22Rv1 (cell line): ENCODE results near the gene FGFBP1.

Experiments used
- H3K27ac ChIP-seq: fragments of 450-650 bp; 2 replicates; pipeline ENCODE4 v1.5.1; 2017
- ZFX ChIP-seq: fragments of 450-650 bp; IDR thresholded peaks from 2 replicates; pipeline ENCODE4 v1.6.1; 2017; ENCODE audit warnings: antibody characterized with exemption, borderline replicate concordance
- TF ChIP-seq, protein P1 (sequence below): fragments of 450-650 bp; IDR thresholded peaks from 2 replicates; pipeline ENCODE4 v1.5.1; 2017; ENCODE audit warnings: mild to moderate bottlenecking

Gene FGFBP1

DNA sequence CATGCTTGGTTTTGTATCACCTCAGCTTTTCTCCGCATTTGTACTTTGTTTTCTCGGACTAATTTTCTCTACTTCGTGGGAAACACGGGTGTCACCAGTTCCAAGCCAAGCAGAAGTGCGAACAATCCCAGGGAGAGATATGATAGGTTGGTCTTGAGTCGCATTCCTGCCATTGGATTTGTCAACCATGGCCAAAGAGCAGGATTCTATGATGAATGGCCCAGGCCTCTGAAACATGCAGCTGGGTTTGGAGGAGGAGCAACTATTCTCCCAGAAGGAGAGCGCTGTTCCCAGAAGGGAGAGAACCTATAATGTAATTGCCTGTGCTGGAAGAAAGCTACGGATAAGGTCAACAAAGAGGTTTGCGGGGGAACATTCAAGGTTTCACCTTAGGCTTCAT lies 10.3 kb upstream of the FGFBP1 start:
- TF ChIP-seq, protein P1, sequence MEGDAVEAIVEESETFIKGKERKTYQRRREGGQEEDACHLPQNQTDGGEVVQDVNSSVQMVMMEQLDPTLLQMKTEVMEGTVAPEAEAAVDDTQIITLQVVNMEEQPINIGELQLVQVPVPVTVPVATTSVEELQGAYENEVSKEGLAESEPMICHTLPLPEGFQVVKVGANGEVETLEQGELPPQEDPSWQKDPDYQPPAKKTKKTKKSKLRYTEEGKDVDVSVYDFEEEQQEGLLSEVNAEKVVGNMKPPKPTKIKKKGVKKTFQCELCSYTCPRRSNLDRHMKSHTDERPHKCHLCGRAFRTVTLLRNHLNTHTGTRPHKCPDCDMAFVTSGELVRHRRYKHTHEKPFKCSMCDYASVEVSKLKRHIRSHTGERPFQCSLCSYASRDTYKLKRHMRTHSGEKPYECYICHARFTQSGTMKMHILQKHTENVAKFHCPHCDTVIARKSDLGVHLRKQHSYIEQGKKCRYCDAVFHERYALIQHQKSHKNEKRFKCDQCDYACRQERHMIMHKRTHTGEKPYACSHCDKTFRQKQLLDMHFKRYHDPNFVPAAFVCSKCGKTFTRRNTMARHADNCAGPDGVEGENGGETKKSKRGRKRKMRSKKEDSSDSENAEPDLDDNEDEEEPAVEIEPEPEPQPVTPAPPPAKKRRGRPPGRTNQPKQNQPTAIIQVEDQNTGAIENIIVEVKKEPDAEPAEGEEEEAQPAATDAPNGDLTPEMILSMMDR: no peak
- no peak for TF ChIP-seq ZFX
- H3K27ac ChIP-seq: no peak overlapping the region

DNA sequence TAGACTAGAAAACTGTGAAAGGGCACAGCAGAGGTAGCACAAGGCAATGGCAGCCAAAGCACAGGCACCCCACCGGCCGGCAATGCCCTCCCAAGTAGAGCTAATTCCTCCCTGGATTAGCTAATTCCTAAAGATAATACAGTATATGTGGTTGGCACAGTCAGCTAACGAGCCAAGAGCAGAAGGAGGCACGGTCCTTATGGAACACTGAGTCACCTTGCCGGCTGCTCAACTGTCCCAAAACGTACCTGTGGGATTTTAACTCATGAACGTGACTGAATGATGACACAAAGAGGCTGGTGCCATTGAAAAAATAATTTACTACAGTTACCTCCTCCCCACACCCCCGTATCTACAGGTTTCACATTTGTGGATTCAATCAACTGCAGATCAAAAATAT lies 9.1 kb upstream of the FGFBP1 start:
- H3K27ac ChIP-seq: no peak overlapping the region
- TF ChIP-seq, protein P1: no peak
- TF ChIP-seq ZFX: no peak

DNA sequence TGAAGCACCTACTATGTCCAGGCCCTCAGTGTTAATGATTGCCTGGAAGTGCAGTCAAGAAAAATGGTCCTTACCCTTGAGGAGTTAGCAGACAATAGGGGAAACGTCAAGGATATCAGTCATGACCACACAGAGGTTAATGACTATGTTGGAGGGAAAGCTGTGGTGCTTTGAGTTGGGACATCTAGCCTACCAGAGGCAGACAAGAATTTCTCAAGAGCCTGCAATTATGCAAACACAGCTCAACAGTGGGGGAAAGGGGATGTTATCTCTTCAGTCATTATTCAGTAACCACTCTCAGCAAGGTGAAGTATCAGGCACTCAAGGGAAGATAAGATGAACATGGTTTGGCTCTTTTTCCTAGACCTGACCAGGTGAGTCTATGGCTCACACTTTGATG lies 7.0 kb upstream of the FGFBP1 start:
- no peak overlapping the region for H3K27ac ChIP-seq
- no peak for TF ChIP-seq ZFX
- TF ChIP-seq, protein P1: no peak

DNA sequence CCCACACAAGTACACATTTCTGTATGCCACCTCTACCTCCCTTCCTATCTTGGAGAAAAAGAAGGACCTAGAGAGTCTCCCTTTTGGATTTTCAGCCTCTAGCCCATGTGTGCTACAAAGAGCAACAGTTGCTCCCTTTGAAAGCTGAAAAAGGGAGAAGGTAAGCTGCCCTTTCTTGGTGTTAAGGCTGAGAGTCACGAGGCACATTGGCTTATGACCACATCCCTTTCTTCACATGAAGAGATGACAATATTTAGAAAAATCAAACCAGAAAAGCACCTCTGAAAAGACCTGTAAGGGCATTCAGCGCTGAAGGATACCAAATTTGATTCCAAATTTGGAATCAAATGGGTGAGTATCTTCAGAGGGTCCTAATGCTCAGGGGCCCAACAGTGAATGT lies 6.4 kb upstream of the FGFBP1 start:
- TF ChIP-seq ZFX: no peak
- TF ChIP-seq, protein P1: no peak
- no peak overlapping the region for H3K27ac ChIP-seq

DNA sequence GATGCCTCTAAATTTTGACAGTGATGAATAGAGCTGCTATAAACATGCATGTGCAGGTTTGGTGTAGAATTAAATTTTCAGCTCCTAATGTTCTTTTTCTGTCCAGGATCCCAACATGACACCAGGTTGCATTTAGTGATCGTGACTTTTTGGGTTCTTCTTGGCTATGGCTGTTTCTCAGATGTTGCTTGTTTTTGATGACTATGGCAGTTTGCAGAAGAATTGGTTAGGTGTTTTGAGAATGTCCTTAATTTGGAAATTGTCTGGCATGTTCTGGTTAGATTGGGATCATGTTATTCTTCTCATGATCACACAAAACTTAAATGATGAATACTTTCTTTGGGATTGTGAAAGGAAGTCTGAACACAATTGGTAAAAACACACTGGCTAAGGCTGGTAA lies 3.7 kb upstream of the FGFBP1 start:
- no peak overlapping the region for H3K27ac ChIP-seq
- TF ChIP-seq ZFX: no peak
- TF ChIP-seq, protein P1: no peak

DNA sequence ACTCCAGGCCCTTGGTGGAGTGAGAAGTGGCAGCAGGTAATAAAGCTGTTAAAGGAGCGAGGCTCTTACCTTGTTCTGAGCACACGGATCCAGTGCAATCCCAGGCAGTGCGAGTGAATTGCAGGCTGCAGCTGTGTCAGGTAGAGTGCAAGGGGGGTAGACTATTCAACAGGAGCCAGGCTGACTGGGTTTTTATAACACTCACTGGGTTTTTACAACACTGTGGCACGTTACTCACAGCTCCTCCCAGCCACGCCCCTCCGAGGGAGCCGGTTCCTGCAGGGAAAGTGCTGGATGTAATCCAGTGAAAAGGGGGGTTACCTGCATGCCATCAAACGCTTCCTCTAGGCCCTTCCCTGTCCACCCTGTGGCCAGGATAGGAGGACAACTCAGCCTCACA lies 358 bp downstream of the FGFBP1 start:
- H3K27ac ChIP-seq: no peak overlapping the region
- TF ChIP-seq, protein P1: no peak
- TF ChIP-seq ZFX: no peak

DNA sequence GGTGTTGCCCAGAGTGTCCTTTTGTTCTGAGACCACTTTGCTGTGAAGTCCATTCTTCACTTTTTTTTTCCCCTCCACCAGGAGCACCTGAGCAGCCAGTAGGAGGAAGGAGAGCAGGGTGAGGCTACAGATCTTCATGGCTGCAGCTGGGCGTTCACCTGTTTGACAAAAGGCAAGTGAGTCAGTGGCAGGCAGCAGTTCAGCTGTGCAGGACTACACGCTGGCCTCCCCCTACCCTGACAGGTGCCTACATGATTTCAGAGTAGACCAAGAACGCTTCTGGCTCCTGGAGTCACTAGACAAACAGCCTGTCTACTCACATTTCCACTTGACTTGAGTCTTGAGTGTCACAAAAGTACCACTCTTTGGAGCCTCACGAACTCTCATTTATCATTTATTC lies 2.0 kb downstream of the FGFBP1 start:
- TF ChIP-seq, protein P1: no peak
- no peak for TF ChIP-seq ZFX
- no peak overlapping the region for H3K27ac ChIP-seq
